GM18907 (cell line): ENCODE data around the gene DOK6.

Source experiments
- ATAC-seq: cut with Tn5 transposase; IDR thresholded peaks from one replicate; pipeline ENCODE4 v1.9.1; 2021; ENCODE audit warnings: mild to moderate bottlenecking, moderate library complexity; ENCODE audit not compliant: unreplicated experiment

DOK6 gene

DNA sequence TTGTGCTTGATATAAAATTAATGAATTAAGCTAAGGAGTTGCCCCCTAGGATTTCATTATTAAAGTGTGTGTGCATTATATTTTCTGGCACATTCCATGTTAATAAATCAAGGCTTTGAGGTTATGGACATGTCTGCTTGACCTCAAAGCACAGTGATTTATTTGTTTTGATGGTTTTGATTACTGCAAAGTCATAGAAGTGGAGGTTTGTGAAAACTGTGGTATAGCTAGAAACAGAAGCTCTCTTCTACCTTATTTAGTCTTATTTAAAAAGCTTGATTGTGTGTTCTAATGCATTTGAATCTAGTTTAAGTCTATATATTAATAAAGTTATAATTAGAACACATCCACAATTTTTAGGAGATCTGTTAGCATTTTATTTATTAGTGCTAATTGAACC is 32.2 kb downstream of the DOK6 start:
- ATAC-seq, result no peak

DNA sequence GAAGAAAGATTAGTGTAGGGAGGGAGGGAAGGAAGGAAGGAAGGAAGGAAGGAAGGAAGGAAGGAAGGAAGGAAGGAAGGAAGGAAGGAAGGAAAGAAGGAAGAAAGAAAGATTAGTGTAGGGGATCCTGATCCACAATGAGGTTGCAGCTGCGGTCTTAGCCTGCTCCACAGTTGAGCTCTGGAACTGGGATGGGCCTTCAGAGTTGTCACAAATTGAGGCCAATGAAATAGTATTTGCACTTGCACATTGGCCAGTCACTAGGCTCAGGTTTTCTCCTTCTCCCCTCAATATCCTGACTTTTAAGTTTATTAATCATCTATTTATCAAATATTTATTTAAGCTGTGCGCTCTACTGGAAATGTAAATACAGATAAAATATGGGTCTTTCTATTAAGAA is 34.3 kb downstream of the DOK6 start:
- no peak for ATAC-seq

DNA sequence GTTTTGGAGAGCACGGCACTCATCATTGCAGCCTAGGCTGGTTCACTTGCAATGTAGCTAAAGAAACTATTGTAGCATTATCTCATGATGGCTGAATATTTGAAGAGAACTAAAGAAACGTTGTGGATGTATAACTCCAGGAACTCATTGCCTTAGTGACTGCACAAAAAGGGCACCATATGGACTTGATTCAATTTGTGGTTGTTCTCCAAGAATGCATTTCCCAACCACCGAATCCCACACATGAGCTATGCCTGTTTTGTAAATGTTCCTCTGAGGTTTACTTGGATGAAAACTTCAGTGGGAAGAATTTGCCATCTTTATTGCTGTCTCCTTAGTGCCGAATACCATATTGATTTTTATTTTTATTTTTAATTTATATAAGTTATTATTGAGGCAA is 43.5 kb downstream of the DOK6 start:
- ATAC-seq, result no peak

DNA sequence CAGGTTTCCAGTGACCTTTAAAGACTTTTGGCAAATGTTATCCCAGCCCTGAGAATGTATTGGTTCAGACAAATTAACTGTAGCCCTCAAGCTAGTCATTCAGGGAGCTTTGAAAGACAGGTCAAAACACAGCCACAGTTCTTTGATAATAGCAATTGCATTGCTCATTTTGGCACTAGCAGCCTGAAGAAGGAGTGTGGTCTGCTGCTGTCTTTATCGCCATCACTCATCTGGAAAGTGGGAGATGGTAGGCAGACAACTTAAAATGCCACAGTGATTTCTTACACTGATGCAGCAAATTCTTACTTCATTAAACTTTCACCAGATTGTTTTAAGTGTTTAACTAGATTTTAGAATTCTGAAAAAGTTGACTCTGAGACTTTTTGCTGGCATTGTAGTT is 47.2 kb downstream of the DOK6 start:
- ATAC-seq, result no peak

DNA sequence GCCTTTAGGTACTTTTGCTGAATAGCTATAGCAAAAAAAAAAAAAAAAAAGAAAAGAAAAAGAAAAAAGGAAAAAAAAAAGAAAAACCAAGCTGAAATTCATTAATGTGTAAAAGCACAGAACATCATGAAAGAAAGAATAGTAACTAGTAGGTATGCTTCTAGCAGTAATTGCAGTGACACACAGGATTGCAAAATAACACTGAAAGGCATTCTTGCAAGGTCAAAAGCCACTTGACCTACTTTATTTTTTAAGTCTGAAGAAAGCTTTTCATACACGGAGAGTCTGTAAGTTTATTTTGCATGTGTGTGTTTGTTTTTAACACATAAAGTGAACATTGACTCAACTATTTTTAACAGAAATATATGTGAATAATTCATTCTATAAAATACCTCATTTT is 54.4 kb downstream of the DOK6 start:
- no peak for ATAC-seq

DNA sequence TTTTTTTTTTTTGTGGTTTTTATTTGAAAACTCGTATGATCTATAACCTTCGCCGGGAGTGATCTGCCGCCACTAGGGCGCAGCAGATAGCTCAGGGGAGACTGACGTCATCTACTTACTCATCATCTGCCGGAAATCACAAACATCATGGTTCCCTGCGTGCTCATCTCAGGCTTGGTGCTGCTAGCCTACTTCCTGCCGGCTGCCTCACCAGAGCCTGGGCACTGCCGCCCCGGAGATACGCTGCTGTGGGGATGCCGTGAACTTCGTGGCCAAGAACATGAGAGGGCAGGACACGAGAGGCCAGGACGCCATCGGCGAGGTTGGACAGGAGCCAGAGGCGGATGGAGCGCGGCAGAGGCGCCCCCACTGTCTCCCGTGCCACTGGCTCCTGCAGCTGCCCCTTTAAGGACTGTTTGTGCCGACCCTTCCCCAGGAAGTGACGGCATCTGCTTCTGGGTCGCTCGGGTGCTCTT is 68.8 kb downstream of the DOK6 start:
- peak; percentile 65 for ATAC-seq

DNA sequence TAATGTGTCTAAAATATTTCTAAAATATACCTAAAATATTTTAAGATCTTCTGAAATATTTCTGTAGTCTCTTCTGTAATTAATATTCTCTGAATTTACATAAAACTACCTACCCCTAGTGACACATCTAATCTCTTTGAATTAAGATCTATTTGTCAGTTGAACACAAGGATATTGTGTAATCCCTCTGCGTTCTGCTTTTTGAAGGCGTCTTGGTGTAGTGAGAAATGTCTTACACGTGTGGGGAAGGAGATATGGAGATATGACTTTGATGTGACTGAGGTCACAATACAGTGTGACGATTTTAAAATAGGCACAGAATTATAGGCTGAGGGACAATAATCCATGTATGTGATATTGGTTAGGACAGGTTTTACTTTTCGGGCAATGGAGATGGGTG is 79.8 kb downstream of the DOK6 start:
- no peak for ATAC-seq

DNA sequence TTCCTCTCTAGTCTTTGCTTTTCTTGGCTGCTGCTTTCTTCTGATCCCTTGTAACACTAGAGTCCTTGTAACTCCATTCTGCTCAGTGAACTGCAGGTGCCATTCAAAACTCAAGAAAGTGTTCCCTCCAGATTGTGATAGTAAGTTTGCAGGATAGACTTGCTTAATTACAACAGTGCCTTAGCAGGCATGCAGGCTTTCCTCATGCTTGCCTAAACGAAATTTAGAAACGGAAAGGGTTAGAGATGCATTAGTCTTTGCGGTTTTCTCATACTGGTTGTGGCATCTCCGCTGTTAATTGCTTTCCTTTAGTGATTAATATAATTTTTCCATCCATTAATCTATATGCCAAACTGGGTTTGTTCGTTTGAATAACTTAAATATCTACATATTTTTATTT is 82.9 kb downstream of the DOK6 start:
- no peak for ATAC-seq

DNA sequence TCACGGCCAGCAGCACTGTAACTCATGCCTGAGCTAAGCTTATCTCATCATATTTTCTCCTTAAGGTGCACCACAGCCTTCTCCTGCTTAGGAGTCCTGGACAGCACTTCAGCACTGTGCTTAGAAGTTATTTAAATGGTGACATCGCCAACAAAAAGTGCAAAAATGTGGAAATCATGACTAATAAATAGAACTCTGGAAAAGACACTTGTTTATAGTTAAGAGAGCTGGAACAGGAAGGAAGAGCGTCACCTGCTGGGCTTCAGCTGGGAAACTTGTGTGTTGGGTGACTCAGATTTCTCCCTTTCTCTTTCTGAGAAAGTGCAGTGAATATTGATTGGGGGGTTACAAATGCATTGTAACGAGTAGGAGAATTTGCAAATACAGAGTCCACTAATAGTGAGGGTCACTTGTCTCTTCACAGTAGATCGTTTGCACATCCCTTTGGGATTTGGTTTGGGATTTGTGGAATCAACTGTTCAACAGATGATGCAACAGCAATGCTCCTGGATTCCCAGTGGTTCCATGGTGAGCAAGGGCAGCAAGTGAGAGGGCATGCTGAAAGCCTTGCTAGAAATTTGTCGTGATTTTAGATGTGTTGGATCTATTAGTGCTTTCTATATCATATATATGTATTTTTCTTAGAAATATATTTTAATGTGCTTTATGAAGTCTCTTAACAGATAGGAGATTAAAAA is 84.2 kb downstream of the DOK6 start:
- no peak for ATAC-seq

DNA sequence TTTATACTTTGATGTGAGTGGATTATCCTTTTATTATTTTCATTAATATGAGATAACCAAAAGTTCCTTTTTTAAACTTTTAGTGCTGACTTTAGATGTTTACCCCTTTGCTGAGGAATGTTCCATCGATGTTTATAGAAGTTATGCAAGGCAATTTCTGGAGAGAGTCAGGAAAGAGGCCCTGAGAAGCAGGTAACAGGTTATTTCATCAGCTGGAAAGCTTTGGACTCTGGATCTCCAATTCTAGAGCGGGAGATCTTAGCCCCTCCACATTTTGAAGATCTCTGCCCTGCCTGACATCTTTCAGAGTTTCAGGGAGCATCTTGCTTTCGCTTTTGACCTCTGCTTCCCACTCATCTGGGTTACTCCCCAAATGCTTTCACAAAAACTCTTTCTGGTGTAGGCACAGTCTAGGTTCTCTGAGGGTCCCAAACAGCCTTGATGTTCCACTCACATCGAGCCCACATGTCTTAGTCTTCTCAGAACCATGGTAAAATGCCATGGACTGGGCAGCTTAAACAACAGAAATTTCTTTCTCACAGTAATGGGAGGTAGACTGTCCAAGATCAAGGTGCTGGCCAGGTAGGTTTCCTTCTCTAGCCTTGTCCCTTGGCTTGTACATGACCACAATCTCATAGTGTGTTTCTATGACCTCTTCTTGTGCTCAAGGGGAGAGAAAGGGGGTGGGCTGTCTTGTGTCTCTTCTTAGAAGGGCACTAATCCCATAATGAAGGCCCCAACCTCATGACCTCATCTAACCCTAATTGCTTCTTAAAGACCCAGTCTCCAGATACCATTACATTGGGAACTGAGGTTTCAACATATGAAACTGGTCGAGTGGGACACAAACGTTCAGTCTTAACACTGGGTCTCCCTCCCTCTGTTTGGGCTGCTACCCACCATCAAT is 87.1 kb downstream of the DOK6 start:
- no peak for ATAC-seq

DNA sequence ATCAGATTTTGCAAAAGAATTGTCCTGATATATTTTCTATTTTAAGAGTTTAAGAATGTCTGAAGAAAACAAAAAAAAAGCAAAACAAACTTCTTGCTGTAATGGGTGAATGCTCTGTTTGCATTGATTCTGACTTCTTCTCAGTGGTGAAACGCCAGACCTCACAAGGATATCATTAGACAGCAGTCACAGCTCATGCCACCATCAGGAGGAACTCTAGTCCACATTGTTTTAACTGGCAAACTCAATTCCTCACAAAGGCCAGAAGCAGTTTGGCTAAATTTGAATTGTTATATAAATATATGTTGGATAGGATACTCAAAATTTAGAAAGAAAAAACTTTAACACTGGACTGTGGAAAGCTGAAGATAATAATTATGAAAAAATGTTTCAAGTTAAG is 89.4 kb downstream of the DOK6 start:
- no peak for ATAC-seq

DNA sequence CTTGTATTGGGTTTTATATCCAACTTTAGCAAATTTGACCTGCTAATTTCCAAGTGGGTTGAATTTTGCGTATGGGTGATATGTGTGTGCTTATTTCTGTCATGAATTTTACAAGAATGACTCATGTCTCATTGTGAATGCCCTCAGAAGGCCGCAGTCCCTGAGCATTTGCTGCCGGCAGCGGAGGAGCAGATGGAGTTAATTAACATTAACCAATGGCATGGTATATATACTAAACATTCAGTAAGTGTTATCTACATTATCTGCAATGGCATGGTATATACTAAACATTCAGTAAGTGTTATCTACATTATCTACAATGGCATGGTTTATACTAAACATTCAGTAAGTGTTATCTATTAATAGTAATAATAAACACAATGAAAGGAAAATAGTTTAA is 90.1 kb downstream of the DOK6 start:
- no peak for ATAC-seq

DNA sequence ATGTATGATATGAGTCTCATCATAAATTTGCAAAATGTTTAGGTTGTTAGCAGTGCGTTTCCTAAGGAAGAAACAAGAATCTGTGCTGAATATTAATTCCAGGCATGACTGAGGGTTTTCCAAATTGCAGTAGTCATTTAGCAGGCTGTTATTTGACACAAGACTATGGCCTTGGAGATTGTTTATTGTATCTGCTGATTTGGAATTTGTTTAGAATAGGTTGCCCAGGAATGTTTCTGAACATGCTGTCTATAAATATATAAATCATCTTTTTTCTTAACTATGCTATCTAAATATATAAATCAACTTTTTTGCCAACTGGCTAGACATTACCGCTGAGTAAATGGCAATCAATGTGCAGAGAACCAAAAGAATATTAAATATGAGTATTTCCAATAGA is 90.9 kb downstream of the DOK6 start:
- ATAC-seq, result no peak

DNA sequence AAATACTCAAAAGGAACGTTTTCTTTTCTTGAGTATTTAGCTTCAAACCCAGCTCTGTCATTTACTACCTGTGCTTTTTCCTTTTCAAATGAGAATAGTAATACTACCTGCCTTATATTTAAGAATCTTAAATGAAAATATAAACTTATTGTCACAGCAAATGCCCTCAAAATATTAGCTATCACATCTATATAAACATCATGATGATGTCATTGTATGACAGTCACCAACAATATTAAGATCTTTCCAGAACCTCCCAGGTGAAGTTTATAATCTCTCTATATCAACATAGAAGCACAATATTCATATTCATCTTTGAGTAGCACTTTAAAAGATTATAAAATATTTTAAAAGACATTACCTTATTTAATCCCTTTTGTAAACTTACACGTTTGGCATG is 92.2 kb downstream of the DOK6 start:
- no peak for ATAC-seq

DNA sequence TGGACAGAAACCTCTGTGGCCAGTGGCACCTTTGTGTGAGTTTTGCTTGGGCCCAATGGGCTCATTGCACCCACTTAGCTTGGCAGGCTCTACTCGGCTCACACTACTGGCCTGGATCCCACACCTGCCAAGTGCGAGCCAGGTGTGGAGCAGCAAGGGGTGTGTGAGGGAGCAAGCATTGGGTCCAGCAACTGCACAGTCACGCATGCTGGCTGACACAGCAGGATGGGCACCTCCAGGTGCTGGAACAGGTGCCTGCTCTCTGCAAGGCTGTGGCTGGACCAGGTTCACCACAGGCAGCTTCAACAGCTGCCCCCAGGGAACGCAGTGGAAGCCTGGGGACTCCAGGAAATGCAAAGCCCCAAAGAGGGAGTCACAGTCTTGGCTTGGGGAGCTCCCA is 94.2 kb downstream of the DOK6 start:
- no peak for ATAC-seq

DNA sequence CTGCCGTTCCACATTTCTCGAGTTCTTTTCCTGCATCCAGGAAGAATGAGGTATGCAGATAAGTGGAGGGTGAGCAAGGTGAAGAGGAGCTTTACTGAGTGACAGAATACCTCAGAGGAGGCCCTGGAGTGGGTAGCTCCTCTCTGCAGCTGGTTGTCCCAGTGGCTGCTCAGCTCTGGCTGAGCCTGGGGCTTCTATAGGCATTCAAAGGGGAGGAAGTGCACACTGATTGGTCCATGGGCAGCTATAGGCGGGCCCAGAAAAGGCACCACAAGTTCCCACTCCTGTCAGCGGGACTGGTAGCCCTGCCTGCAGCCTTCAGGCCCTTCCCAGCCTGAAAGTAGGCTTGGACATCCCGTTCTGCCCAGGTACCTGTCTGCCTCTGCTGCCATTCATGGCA is 94.7 kb downstream of the DOK6 start:
- ATAC-seq, result no peak

DNA sequence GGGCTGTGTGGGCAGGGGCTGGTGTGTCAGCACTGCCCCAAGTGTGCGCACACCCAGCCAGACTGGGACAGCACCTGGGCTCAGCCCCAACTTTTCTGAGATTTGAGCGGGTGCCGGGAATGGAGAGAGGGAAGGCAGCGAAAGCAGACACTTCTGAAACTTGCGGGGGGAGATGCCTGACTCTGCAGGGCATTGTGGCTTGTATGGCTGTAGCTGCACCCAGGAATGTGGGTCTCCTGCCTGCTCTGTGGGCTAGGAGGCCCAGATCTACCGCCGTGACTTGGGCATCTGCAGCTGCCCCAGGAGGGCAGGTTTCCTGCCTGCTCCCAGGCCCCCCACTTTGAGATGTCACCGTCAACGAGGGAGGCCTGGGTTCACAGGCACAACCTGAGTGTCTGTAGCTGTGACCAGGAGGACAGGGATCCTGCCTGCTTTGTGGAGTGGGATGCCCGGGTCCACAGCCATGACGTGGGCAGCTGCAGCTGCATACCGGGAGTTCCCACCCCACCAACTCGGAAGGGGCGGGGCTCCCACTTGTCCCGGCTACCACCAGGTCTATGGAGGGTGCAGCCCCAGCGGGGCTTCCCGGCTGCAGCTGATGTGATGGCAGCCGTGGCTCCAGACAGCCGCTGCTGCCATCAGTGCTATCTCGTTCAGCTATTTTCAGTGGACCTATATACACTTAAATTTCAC is 95.3 kb downstream of the DOK6 start:
- ATAC-seq, result no peak

DNA sequence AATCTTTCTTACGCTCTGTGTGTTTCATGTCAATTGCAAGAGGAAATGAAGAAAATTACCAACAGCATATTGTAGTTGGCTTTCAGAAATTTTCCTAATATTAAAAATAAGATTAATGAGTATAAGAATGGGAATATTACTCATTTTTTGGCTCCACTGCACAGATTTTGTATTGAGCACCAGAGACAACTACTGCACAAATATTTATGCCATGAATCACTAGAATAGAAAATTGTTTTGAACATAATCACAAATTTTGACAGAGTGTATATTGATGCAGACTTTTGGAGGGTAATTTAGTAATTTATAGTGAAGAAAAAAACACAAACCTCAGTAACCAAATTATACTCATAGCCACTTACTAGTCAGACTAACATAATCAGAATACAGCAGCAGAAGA is 118.3 kb downstream of the DOK6 start:
- no peak for ATAC-seq

DNA sequence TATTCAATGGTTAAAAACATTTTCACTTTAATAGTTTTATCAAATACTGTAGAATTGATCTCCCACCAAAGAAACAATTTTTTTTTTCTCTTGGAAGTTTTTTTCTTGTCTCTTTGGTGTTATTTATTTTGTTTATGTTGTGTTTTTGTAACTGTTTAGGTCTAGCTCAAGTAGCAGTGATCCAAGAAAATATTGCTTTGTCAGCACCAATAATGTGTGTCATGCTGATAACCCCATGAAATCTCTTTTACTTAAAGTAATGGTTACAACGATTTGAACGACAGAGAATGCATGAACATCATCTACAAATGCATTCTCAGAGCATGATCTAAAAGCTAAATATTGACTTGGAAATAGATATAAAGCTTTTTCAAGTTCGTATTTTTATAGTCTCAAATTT is 122.9 kb downstream of the DOK6 start:
- ATAC-seq, result no peak

DNA sequence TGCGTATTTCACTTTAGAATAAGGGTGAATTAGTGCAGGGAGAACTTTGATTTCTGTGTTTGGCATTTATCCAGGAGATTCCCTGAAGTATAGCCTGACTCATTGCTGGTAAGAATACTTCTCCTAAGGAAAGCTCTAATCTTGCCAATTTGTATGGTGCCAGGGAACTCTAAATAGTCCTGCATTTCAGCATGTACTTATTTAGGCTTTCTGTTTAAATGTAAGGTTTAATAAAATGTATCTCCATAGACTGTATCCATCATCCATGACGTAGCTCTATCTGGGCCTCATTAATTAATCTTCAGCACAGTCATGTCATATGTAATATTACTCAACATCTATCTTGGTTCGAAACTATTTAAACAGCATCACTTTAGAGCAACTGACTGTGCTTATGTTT is 127.7 kb downstream of the DOK6 start:
- no peak for ATAC-seq

DNA sequence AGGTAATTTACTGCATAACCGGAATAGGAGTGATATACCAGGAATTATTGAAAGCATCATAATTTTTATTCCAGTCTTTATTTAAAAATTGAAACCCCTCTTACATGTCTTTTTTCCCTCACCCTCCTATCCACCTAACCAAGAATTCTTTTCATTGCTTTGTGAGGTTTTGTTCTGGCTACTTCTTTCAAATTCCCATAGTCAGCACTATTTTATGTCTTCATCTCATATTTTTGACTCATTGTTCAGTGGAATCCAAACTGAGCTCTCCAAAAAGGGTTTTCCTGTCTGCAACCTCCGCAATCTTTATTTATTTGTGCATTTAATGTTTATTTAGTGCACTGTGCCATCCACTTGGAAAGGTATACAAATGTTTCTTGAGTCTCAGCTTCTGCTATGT is 128.5 kb downstream of the DOK6 start:
- ATAC-seq, result no peak

DNA sequence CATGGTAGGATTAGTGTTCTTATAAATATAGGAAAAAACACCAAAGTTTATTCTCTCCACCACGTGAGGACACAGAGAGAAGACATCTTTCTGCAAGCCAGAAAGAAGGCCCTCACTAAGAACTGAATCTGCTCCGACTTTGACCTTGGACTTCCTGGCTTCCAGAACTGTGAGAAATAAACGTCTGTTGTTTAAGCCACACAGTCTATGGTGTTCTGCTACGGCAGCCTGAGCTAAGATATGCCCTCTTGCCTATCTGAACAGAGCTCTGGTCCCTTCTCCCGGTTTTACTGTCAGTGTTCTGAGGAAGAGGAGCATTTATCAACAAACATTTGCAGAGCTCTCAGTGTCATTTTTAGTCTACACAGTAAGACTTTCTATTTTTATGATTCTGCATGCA is 131.3 kb downstream of the DOK6 start:
- ATAC-seq, result no peak
